ENCODE data around the gene TOPBP1.

The TOPBP1 gene

DNA sequence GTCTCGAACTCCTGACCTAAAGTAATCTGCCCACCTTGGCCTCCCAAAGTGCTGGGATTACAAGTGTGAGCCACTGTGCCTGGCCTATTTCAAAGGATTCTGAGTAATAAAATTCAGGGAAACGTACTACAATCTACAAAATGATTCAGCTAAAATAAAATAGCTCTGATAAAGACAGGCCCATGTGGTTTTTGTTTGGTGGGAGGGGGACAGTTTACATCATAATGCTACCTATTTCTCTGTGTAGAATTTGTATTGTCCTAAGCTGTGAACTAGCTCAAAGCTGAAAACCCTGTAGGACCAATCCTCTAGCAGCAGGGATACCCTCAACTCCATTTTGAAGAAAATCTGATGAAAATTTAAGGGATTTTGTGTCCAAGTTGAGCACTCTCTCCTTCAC is 62.5 kb downstream of the TOPBP1 start:
- Histone ChIP-seq H3K4me2 (ENCODE audit: low read depth, low read length) (no peak overlapping the region), H2AFZ (ENCODE audit: low read length) (no peak overlapping the region), H3F3A (ENCODE audit: insufficient read depth, low read length) (peaks cover 10% of the 10 kb centered on the region), H3K4me3 (ENCODE audit: low read length) (no peak overlapping the region), H3K79me2 (ENCODE audit: low read length) (no peaks in the 10 kb centered on the region), H4K20me1 (ENCODE audit: insufficient read depth, low read length) (no peaks in the 10 kb centered on the region), H3K9me2 (replicated peaks; ENCODE audit: insufficient read depth, low read length) (no peaks in the 10 kb centered on the region), H3K4me1 (ENCODE audit: low read length) (no peaks in the 10 kb centered on the region), H3K9me3 (replicated peaks; ENCODE audit: insufficient read depth, low read length) (no peaks in the 10 kb centered on the region), H3K27me3 (replicated peaks; ENCODE audit: insufficient read depth, low read length) (no peaks in the 10 kb centered on the region), H3K27ac (ENCODE audit: low read length) (no peak overlapping the region), H3K9ac (ENCODE audit: low read length) (no peak overlapping the region), H3K36me3 (replicated peaks; ENCODE audit: insufficient read depth, low read length) (peaks cover 5% of the 10 kb centered on the region; the same call in 1 of the 2 replicates)
- TF ChIP-seq EZH2 (optimal IDR thresholded peaks at IDR 0.05; ENCODE audit: low read depth, low read length) (no peak), EZH2phosphoT487 (IDR thresholded peaks at IDR 0.05; ENCODE audit: low read length) (no peak)
- TF ChIP-seq, protein P1, sequence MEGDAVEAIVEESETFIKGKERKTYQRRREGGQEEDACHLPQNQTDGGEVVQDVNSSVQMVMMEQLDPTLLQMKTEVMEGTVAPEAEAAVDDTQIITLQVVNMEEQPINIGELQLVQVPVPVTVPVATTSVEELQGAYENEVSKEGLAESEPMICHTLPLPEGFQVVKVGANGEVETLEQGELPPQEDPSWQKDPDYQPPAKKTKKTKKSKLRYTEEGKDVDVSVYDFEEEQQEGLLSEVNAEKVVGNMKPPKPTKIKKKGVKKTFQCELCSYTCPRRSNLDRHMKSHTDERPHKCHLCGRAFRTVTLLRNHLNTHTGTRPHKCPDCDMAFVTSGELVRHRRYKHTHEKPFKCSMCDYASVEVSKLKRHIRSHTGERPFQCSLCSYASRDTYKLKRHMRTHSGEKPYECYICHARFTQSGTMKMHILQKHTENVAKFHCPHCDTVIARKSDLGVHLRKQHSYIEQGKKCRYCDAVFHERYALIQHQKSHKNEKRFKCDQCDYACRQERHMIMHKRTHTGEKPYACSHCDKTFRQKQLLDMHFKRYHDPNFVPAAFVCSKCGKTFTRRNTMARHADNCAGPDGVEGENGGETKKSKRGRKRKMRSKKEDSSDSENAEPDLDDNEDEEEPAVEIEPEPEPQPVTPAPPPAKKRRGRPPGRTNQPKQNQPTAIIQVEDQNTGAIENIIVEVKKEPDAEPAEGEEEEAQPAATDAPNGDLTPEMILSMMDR (IDR thresholded peaks at IDR 0.05; ENCODE audit: low read length), result no peak
- DNase-seq, result no peak

DNA sequence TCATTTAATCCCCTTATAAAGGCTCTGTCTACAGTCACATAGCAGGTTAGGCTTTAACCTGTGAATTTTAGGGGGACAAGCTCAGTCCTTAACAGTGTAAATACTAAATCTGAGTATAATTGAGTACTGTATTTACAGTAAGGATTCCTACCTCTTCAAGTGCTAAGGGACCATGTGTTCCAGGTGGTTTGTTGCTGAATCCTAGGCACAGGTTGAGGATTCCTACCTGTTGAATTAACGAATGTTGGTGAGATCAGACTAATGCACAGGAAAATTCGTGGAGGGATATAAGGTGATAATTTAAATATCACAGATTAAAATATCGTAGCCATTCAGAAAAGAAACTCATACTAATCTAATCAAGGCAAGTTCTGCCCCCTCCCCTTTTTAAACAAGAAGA is 63.3 kb downstream of the TOPBP1 start:
- H4K20me1 ChIP-seq (ENCODE audit: insufficient read depth, low read length), result no peaks in the 10 kb centered on the region
- H3K4me3 ChIP-seq (ENCODE audit: low read length), result no peak overlapping the region
- H2AFZ ChIP-seq (ENCODE audit: low read length), result no peak overlapping the region
- peaks cover 16% of the 10 kb centered on the region for H3F3A ChIP-seq (ENCODE audit: insufficient read depth, low read length)
- H3K9ac ChIP-seq (ENCODE audit: low read length), result no peak overlapping the region
- no peak for DNase-seq
- H3K27me3 ChIP-seq (replicated peaks; ENCODE audit: insufficient read depth, low read length), result no peaks in the 10 kb centered on the region
- H3K27ac ChIP-seq (ENCODE audit: low read length), result no peak overlapping the region
- no peak overlapping the region for H3K4me2 ChIP-seq (ENCODE audit: low read depth, low read length)
- no peaks in the 10 kb centered on the region for H3K4me1 ChIP-seq (ENCODE audit: low read length)
- peaks cover 2% of the 10 kb centered on the region; the same call in 1 of the 2 replicates for H3K36me3 ChIP-seq (replicated peaks; ENCODE audit: insufficient read depth, low read length)
- no peaks in the 10 kb centered on the region for H3K9me3 ChIP-seq (replicated peaks; ENCODE audit: insufficient read depth, low read length)
- no peaks in the 10 kb centered on the region for H3K79me2 ChIP-seq (ENCODE audit: low read length)
- TF ChIP-seq, protein P1 (IDR thresholded peaks at IDR 0.05; ENCODE audit: low read length), result no peak
- TF ChIP-seq EZH2 (optimal IDR thresholded peaks at IDR 0.05; ENCODE audit: low read depth, low read length) (no peak), EZH2phosphoT487 (IDR thresholded peaks at IDR 0.05; ENCODE audit: low read length) (no peak)
- no peaks in the 10 kb centered on the region for H3K9me2 ChIP-seq (replicated peaks; ENCODE audit: insufficient read depth, low read length)

DNA sequence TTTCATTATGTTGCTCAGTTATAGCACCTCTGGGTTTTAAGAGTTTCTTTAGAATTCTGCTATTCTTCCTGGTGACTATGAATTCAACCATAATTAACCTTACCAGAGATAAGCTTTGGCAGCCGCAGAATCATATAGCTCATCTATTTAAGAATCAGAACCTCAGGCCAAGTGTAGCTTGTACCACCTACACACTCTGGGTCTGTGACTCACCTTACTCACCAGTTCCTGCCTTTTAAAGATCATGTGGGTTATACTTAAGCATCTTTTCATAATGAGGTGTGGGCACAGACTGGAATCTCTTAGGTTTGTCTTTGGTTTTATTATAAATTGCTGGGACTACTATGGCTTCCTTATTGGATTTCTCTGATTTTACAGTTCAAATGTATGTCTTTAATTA is 66.4 kb downstream of the TOPBP1 start:
- Histone ChIP-seq H2AFZ (ENCODE audit: low read length) (no peak overlapping the region), H3K4me2 (ENCODE audit: low read depth, low read length) (no peak overlapping the region), H3K9ac (ENCODE audit: low read length) (no peak overlapping the region), H3K4me3 (ENCODE audit: low read length) (no peak overlapping the region), H3K27me3 (replicated peaks; ENCODE audit: insufficient read depth, low read length) (no peaks in the 10 kb centered on the region), H3K4me1 (ENCODE audit: low read length) (no peaks in the 10 kb centered on the region), H3K27ac (ENCODE audit: low read length) (no peak overlapping the region), H3K9me2 (replicated peaks; ENCODE audit: insufficient read depth, low read length) (no peaks in the 10 kb centered on the region), H3K9me3 (replicated peaks; ENCODE audit: insufficient read depth, low read length) (no peaks in the 10 kb centered on the region), H3F3A (ENCODE audit: insufficient read depth, low read length) (peaks cover 44% of the 10 kb centered on the region), H3K79me2 (ENCODE audit: low read length) (no peaks in the 10 kb centered on the region), H3K36me3 (replicated peaks; ENCODE audit: insufficient read depth, low read length) (no peaks in the 10 kb centered on the region), H4K20me1 (ENCODE audit: insufficient read depth, low read length) (peaks cover 5% of the 10 kb centered on the region; the same call in 1 of the 2 replicates)
- TF ChIP-seq EZH2 (optimal IDR thresholded peaks at IDR 0.05; ENCODE audit: low read depth, low read length) (no peak), EZH2phosphoT487 (IDR thresholded peaks at IDR 0.05; ENCODE audit: low read length) (no peak)
- TF ChIP-seq, protein P1 (IDR thresholded peaks at IDR 0.05; ENCODE audit: low read length), result no peak
- no peak for DNase-seq

Data from MM.1S (cell line).